Measurements from ENCODE around the gene P3H4. TPM values are rescaled to one million over a fixed set of nuclear protein-coding genes. Genes with fewer than 3 reads are reported as not detected.
"Not testable (repeated sequence)": the region's sequence is repeated elsewhere in the genome, so short reads cannot be mapped to it uniquely, and the experiment has no call there.

P3H4 gene, protein sequence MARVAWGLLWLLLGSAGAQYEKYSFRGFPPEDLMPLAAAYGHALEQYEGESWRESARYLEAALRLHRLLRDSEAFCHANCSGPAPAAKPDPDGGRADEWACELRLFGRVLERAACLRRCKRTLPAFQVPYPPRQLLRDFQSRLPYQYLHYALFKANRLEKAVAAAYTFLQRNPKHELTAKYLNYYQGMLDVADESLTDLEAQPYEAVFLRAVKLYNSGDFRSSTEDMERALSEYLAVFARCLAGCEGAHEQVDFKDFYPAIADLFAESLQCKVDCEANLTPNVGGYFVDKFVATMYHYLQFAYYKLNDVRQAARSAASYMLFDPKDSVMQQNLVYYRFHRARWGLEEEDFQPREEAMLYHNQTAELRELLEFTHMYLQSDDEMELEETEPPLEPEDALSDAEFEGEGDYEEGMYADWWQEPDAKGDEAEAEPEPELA
- 10 to 100 TPM; 35.0 to 47.0 (median 41.4) TPM for polyA plus RNA-seq (ENCODE audit: insufficient read length in 4 of 4)

DNA sequence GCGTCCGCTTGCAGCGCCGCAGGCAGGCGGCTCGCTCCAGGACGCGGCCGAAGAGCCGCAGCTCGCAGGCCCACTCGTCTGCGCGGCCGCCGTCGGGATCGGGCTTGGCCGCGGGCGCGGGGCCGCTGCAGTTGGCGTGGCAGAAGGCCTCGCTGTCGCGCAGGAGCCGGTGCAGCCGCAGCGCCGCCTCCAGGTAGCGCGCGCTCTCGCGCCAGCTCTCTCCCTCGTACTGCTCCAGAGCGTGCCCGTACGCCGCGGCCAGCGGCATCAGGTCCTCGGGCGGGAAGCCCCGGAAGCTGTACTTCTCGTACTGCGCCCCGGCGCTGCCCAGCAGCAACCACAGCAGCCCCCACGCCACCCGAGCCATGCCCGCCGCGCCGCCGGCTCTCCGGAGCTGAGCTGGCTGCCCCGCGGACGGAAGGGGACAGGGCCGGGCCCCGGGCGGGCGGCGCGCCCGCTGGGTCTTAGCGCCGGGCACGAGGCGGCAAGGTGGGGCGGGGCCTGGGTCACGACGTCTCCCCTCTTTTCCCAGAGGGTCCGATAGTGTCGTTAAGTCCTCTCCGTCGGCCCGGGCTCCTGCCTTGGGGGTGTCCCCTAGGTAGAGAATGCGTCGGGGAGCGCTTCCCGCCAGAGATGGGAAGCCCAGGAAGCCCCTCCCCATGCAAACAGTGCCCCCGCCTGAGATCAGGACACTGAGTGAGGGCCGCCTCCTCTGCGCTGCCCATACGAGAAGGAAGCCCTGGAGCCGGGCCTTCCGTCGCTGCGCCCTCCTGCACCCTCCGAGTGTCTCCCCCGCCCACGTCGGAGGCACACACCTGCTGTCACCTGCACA, at the start of gene P3H4:
P3H4 (minus strand) TSS at position 401 of the 832 bp plus-strand sequence; CDS start at position 367, 34 bp downstream.
- peak in 2 of 4 donors; percentile 71 to 78 for DNase-seq (ENCODE audit: low read depth in 4 of 4, low spot score in 3 of 4)

DNA sequence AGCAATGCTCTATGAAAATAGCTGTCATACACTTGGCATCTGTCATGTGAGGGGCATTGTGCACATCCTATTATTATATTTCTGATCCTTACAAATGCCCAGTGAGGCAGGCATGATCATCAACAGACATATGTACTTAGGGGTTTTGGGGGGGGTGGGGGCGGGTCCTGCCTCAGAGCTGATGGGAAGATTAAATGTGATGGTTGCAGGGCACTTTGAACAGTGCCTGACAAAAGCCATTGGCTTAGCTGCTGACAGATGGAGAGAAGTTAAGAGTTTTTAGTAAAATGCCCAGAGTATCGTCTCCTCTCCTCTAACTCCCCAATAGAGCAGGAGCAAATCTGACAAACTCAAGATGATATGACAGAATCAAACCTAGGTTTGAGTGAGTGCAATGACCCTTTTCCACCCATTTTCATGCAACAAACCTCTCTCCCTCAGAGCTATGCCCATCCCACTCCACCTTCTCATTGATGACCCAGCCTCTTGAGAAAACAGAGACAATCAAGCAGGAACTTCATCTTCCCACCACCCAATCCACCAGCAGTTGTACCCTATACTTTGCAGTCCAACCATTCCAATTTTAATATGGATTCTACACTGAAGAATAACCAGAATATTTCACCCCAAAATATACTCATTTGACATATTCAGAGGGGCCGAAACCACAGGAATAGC, 48.6 kb upstream of the P3H4 start:
- no peak for DNase-seq (ENCODE audit: low read depth in 4 of 4, low spot score in 3 of 4)

DNA sequence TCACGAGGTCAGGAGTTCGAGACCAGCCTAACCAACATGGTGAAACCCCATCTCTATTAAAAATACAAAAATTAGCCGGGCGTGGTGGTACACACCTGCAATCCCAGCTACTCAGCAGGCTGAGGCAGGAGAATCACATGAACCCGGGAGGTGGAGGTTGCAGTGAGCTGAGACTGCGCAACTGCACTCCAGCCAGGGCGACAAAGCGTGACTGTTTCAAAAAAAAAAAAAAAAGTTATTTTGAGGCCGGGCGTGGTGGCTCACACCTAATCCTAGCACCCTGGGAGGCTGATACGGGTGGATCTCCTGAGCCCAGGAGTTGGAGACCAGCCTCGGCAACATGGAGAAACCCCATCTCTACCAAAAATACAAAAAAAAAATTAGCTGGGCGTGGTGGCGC, 39.6 kb upstream of the P3H4 start:
- not testable (repeated sequence) for DNase-seq (ENCODE audit: low read depth in 4 of 4, low spot score in 3 of 4)

DNA sequence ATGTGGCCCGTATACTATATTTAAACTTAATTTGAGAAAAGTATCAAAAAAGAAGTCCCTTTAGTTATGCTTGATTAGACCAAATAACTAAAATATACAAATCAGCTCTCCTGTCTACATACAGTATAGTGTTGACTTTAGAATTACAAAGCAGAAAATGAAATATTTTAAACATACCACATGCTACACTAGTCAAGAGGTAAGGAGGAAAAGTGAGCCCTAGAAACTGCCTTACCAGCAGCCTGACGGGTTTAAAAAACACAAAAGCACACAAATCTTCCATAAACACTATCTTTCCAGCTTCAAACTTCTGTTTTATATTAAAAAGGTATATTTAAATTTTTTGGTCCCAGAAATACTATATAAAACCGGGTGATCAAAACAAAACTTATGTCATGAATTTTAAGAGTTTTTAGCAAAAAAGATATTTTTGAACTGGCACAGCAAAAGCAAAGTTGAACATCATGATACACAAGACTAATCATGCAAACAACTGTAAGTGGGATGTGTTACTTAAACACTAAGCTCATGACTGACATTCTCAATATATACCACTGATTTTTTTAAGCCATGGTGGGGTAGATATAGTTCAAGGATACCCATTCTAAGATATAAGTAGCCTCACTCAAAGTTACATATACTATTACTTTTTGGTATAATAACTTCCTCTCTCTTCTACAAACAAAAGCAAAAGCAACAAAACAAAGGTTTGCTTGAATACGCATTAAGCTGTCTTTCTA, 37.7 kb upstream of the P3H4 start:
- DNase-seq (ENCODE audit: low read depth in 4 of 4, low spot score in 3 of 4), result no peak

DNA sequence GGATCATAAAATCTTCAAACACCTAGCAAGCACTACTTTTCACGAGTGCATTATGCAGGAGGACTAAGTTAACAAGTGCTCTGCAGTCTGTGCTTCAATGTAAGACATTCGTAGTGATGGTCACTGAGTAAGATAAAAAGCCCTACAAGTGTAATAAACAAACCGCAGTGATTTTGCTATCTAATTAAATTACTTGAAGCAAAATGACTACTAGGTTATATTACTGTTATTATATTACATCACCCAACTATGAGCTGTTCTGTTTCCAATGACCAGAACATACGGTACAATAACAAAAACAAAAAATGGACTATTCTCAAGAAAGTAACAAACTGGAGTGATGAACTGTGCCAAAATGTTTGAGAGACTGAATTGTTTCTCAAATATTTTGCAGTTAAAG, 37.0 kb upstream of the P3H4 start:
- DNase-seq (ENCODE audit: low read depth in 4 of 4, low spot score in 3 of 4), result no peak

DNA sequence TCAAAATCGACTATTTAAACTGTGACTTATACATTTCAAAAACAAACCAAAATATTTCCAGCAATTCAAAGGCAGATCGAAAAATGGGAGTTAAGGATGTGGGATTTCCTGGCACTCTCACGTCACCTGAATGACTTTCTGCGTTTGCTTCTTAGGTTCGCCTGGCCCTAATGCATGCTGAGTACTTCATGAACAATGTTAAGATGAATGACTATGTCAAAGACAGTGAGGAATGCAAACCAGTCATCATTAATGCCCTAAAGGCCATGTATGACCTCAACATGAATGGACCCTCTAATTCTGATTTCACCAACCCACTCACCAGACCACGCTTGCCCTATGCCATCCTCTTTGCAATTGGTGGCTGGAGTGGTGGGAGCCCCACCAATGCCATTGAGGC, 33.2 kb upstream of the P3H4 start:
- no peak for DNase-seq (ENCODE audit: low read depth in 4 of 4, low spot score in 3 of 4)

DNA sequence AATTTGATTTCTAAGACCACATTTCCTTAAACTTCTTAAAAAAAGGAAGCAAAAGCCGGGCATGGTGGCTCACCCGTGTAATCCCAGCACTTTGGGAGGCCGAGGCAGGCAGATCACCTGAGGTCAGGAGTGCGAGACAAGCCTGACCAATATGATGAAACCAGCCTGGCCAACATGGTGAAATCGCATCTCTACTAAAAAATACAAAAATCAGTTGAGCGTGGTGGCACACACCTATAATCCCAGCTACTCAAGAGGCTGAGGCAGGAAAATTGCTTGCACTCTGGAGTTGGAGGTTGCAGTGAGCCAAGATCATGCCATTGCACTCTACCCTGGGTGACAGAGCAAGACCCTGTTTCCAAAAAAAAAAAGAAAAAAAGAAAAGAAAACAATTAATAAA, 29.0 kb upstream of the P3H4 start:
- not testable (repeated sequence) for DNase-seq (ENCODE audit: low read depth in 4 of 4, low spot score in 3 of 4)

DNA sequence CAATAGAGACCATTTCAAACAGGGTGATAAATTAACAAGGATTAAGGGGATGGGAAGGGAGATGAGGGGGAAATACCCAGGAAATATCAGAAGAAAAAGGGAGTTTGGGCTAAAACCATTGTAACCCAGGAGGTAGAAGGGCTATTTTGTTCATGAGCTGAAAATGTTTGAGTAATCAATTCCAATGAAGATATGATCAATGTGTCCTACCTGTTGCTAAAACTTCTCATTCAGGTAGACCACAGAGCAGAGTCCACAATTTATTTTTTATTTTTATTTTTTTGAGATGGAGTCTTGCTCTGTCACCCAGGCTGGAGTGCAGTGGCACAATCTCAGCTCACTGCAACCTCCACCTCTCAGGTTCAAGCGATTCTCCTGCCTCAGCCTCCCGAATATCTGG, 27.7 kb upstream of the P3H4 start:
- not testable (repeated sequence) for DNase-seq (ENCODE audit: low read depth in 4 of 4, low spot score in 3 of 4)

DNA sequence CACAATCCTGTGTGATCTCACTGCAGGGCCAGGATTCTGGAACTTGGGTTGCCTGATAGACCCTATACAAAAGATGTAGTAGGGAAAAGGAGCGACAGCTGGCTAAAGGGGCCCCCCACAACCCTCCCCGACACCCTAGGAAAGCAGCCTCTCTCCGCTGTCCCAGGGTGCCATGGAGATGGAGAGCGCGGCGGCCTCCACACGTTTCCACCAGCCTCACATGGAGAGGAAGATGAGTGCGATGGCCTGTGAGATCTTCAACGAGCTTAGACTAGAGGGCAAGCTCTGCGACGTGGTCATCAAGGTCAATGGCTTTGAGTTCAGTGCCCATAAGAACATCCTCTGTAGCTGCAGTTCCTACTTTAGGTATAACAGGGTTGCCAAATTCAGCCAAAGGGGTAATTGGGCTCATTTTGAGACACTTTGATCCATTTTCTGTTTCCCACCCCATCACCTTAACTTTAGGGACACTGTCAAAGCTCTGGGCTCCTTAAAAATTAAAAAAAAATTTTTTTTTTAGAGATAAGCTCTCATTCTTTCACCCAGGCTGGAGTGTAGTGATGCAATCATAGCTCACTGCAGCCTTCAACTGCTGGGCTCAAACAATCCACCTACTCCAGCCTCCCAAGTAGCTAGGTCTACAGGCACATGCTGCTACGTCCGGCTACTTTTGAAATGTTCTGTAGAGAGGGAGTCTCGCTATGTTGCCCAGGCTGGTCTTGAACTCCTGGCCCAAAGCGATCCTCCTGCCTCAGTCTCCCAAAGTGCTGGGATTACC, 26.2 kb upstream of the P3H4 start, which contains the start of gene KLHL10:
KLHL10 (plus strand) TSS at position 65 of the 778 bp plus-strand sequence; CDS start at position 173, 108 bp downstream.
- DNase-seq (ENCODE audit: low read depth in 4 of 4, low spot score in 3 of 4), result no peak

DNA sequence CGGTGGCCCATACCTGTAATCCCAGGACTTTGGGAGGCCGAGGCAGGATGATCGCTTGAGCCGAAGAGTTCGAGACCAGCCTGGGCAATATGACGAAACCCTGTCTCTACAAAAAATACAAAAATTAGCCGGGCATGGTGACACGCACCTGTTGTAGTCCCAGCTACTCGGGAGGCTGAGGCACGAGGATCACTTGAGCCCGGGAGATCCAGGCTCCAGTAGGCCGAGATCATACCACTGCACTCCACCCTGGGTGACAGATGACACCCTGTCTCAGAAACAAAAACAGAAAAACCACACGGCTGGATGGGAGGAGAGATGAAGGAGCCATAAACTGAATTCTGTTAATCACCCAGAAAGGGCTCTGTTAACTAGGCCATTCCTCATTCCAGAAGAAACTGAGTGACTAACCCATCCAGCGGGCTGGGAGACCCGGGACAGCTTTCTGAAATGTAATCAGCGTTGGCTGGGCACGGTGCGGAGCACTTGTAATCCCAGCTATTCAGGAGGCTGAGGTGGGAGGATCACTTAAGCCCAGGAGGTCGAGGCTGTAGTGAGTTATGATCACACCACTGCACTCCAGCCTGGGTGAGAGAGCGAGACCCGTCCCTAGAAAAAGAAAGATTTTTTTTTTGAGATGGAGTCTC, 24.9 kb upstream of the P3H4 start:
- no peak for DNase-seq (ENCODE audit: low read depth in 4 of 4, low spot score in 3 of 4)

DNA sequence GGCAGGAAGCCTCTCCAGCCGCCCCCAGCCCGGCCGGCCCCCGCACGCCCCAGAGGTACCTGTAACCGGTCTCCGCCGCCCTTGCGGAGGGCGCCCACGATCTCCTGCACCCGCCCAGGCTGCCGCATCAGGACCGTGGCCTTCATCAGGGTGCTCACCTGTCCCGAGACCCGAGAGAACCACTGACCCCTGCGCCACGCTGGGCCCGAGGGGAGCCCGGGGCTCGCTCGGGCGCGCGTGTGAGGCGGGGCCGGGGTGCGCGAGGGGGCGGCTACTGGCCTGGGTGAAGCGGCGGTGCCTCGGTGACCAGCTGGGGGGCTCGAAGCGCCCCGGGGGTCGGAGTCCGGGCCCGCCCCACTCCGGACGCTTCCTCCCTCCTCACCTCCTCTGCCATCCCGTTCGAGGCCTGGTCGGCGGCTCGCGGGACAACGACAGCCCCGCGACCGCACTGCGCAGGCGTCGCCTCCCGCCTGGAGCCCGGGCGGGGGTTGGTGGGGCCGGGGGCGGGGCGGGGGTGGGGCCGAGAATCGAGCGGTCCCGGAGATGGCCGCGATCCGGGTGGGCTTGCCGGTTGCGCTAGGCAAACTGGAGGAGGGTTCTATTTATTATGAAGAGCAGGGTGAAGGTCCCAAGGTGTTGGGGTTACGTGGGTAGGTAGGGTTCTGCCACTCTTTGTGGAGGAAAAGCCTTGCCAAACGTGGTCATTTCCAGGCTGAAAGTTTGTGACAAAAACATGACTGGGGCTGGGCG, 24.2 kb upstream of the P3H4 start, which contains the start of gene NT5C3B:
NT5C3B (minus strand) TSS at position 433 of the 750 bp plus-strand sequence; CDS start at position 394, 39 bp downstream.
- peak in 2 of 4 donors; percentile 25 to 53 for DNase-seq (ENCODE audit: low read depth in 4 of 4, low spot score in 3 of 4)

DNA sequence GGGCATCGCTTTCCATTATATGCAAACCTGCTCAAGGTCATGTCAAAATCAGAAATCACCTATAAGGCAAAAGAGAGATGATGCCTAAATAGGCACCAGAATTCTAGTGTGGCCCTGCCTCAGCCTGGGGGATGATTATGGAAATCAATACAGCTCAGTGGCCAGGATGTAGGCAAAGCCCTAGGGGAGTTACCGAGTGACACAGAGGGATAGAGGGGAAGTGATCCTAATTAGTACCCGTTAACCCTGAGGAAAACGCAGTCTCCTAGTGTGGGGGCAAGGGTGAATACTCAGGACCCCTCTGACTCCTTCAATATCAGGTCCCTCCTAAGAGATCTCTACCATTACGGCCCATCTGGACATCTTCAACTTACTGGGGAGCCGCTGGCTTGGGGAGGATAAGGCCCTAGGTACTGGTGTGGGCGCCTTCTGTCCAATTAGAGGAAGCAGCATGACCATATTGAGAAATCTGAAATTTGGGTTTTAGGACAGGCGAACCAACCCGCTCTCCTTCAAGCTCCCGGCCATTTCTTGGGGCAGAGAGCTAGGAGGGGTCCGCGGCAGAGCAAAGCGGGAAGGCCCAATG, 23.6 kb upstream of the P3H4 start:
- DNase-seq (ENCODE audit: low read depth in 4 of 4, low spot score in 3 of 4), result no peak

DNA sequence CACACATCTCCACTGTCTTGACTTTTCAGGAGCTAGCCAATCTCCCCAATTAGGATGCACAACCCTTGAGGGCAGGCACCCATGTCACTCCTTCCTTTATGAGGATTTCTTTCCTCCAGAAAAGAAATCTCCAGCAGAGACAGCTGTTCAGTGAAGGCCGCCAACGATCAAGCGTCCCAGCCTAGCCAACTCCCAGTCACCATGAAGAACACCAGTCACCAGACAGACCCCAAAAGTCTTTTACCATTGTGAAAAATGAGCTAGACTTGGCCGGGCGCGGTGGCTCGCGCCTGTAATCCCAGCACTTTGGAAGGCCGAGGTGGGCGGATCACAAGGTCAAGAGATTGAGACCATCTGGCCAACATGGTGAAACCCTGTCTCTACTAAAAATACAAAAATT, 18.2 kb upstream of the P3H4 start:
- DNase-seq (ENCODE audit: low read depth in 4 of 4, low spot score in 3 of 4), result not testable (repeated sequence)

DNA sequence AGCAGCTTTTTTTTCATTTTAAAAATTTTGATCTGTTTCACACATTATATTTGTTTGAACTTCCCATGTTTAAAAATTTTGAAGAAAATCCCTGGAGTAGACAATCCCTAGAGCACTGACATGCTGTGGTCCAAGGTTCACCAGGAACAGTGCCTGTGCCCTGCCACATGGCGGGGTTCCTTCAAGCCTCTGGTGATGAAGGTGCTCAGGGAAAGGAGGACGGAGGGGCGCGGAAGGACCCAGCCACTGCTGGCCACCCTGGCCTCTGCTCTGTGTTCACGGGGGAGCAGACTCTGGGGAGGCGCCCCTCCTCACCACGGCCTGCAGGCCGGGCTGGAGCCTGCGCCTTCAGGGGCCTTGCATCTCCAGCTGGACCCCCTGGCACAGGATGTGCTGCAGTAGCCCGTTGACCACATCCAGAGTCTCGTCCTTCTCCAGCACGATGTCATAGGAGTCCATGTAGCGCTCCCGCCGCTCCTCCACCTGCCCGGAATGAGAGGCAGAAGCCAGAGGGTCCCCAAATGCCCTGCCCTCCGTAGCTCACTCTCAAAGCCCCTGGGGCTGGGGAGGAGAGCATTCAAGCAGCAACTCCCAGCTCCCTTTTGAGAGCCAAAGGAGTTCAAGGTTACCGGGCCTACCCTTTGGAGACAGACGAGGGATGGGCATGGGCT, 13.6 kb upstream of the P3H4 start:
- DNase-seq (ENCODE audit: low read depth in 4 of 4, low spot score in 3 of 4), result no peak

DNA sequence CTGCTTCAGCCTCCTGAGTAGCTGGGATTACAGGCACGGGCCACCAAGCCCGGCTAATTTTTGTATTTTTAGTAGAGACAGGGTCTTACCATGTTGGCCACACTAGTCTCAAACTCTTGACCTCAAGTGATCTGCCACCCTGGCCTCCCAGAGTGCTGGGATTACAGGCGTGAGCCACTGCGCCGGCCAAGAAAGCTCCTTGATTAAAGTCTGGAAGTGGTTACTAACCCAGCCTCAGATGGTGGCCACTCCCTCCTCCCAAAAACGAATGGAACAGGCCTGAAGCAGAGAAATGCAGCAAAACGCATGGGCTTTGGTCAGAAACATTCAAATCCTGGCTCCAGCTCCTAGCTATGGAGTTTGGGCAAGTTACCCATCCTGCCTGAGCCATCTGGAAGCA, 12.3 kb upstream of the P3H4 start:
- DNase-seq (ENCODE audit: low read depth in 4 of 4, low spot score in 3 of 4), result no peak

DNA sequence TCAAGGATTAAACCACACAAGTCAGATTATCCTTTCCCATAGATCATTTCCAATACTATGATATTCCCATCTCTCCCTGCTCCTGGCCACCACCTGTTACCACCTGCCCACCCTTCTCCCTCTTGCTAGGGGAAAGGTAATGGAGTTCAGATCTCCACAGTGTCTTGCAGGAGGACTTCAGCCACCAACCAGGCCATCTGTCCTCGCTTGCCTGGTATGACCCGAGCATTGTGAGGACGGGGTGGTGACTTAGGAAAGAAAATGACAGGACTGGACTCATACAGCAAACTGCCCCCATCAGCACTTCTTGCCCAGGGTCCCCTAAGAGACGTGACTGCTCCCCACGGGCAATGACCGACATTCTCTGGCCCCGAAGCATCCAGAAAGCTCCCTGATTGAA, 11.8 kb upstream of the P3H4 start:
- DNase-seq (ENCODE audit: low read depth in 4 of 4, low spot score in 3 of 4), result no peak

DNA sequence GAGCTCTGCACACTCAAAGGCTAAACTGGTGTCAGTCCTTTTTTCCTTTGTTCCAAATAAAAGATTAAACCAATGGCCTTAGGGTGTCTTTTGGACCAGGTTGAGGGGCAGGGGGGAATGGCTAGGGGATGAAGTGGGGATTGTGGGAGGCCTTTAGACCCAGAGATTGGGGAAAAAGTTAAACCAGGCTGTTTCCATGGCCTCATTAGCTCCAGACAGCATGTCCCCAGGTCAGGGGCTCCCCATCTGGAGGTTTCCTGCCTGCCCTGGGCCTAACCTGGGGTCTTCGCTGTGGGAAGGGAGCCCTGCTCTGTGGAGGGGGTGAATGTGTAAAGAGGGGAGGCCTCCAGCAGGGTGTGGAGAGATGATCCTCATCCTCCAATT, 11.4 kb upstream of the P3H4 start:
- DNase-seq (ENCODE audit: low read depth in 4 of 4, low spot score in 3 of 4), result no peak
